Panc1 (cell line): ENCODE data around the gene RHEB. TPM values are rescaled to one million over a fixed set of nuclear protein-coding genes. Genes with fewer than 3 reads are reported as not detected.

Source experiments
- ATAC-seq: fragments of 200-7000 bp; cut with Tn5 transposase; 2 replicates; pipeline ENCODE4 v1.9.1; 2020; ENCODE audit warnings: mild to moderate bottlenecking, moderate library complexity
- BruUV-seq: library from RNA; stranded (reverse); fragments of 400-500 nt; replicated peaks from 2 replicates; lab custom pipeline; 2021; lab: Mats Ljungman, UMichigan
- CTCF ChIA-PET: fragments of 300-600 bp; sonication (Branson Sonifier 250); formaldehyde crosslinking; loops from one replicate; lab custom pipeline; 2022; ENCODE audit warnings: antibody characterized with exemption; lab: Charles Lee
- POLR2A ChIA-PET: fragments of 300-600 bp; sonication (Branson Sonifier 250); formaldehyde crosslinking; loops from one replicate; lab custom pipeline; 2022; ENCODE audit warnings: antibody characterized with exemption; lab: Charles Lee
- DNase-seq: peaks from one replicate; pipeline ENCODE4 v3.0.0-alpha.2; 2010; ENCODE audit warnings: low read depth, low spot score
- H3K27ac ChIP-seq: 2 replicates; pipeline ENCODE4 v1.5.1; 2011; ENCODE audit warnings: mild to moderate bottlenecking, low read length, inconsistent platforms
- H3K27me3 ChIP-seq: fragments of 200-500 bp; sonication (Bioruptor generic); 2 replicates; pipeline ENCODE4 v1.6.0; 2014; ENCODE audit warnings: low read length, inconsistent platforms; ENCODE audit not compliant: control insufficient read depth, insufficient read depth
- H3K36me3 ChIP-seq: fragments of 200-500 bp; sonication (Bioruptor generic); 2 replicates; pipeline ENCODE4 v1.5.1; 2014; ENCODE audit warnings: inconsistent platforms, mild to moderate bottlenecking, low read length, moderate library complexity; ENCODE audit not compliant: control insufficient read depth, insufficient read depth
- H3K4me1 ChIP-seq: 2 replicates; pipeline ENCODE4 v1.5.1; 2011; ENCODE audit warnings: inconsistent platforms, mild to moderate bottlenecking, low read length, moderate library complexity; ENCODE audit not compliant: control insufficient read depth, insufficient read depth
- H3K4me3 ChIP-seq, 2 experiments: 2 replicates each; pipeline ENCODE4 v1.5.1; 2011 to 2012; ENCODE audit warnings: low read depth in 2 of 2, low read length in 2 of 2, mild to moderate bottlenecking in 2 of 2, inconsistent platforms in 1 of 2, moderate library complexity in 1 of 2
- H3K9me3 ChIP-seq: fragments of 200-500 bp; sonication (Bioruptor generic); 2 replicates; pipeline ENCODE4 v1.5.1; 2014; ENCODE audit warnings: low read depth, mild to moderate bottlenecking, inconsistent platforms, low read length, moderate library complexity; ENCODE audit not compliant: control insufficient read depth, insufficient read depth
- POLR2AphosphoS5 ChIP-seq: IDR thresholded peaks from 2 replicates; pipeline ENCODE4 v1.6.1; 2012; ENCODE audit warnings: mild to moderate bottlenecking, low read depth, low read length, moderate library complexity
- REST ChIP-seq, 2 experiments: IDR thresholded peaks; 2 replicates each; pipeline ENCODE4 v1.6.1; 2011 to 2012; ENCODE audit warnings: low read depth in 2 of 2, control low read depth in 1 of 2, low read length in 1 of 2, mild to moderate bottlenecking in 1 of 2, moderate library complexity in 1 of 2; ENCODE audit not compliant: insufficient read depth in 1 of 2
- SIN3A ChIP-seq: IDR thresholded peaks from 2 replicates; pipeline ENCODE4 v1.6.1; 2012; ENCODE audit warnings: low read depth, mild to moderate bottlenecking, low read length, moderate library complexity, borderline replicate concordance; ENCODE audit not compliant: insufficient read depth
- TCF7L2 ChIP-seq: IDR thresholded peaks from 2 replicates; pipeline ENCODE4 v1.6.1; 2011; ENCODE audit warnings: mild to moderate bottlenecking, low read depth, low read length, inconsistent platforms
- in situ Hi-C: cut with HindIII; loops from 2 replicates; pipeline ENCODE4 v1.10.0; 2016; ENCODE audit warnings: low sequenced_read_pairs, low pct_unique_long_range_greater_than_20kb
- intact Hi-C: fragments of 100-400 bp; cut with micrococcal nuclease; formaldehyde crosslinking; loops from one replicate; pipeline ENCODE4 v1.10.0; 2022; ENCODE audit not compliant: unreplicated experiment
- total RNA-seq: library from RNA; stranded (reverse); gene quantifications from one replicate; pipeline ENCODE4 v1.2.1, GENCODE V29; 2021; ENCODE audit not compliant: unreplicated experiment
- TF ChIP-seq, protein P1 (sequence below): fragments of 450-650 bp; IDR thresholded peaks from 2 replicates; pipeline ENCODE4 v1.5.1; 2017; ENCODE audit warnings: mild to moderate bottlenecking

Gene RHEB
- total RNA-seq, 1 experiment from 2014 or later: 259 TPM

DNA sequence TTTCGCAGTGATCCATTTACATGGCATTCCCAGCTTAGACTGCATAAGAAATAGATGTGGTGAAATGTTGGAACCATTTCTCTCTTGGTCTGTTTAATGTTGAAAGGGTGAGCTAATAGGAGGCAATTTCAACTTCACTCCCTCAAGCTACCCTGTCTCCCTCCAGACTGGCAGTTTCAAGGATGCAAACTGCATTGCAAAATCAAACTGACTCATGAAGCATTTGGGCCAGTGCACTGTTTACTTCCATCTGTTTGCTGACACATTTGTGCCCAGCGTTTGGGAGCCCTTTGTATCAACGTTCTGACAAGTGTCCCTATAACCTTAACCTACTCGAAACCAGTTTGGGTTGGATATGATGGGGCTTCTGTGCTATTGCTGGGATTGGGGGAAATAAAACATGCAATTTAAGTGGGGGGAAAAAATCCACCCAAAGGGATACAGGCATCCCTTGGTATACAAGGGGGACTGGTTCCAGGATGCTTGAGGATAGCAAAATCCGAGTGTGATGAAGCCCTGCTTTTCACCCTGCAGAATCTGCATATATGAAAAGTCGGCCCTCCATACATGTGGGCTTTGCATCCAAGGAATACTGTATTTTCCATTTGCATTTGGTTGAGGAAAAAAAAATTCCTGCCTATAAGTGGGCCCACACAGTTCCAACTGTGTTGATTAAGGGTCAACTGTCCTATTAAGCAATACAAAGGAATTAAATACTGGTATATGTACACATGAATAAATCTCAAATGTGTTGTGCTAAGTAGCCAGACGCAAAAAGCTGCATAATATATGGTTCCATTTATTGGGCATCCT, 15.6 kb downstream of the RHEB start:
- H3K4me3 ChIP-seq: no peak overlapping the region
- DNase-seq (no peak), ATAC-seq (no peak)
- CTCF ChIA-PET: no interaction called here
- H3K4me1 ChIP-seq: peaks cover 66% of the 10 kb centered on the region
- no peaks in the 10 kb centered on the region for H3K27me3 ChIP-seq
- POLR2A ChIA-PET: interaction anchor here (0.5 to 0.6 kb wide), 2 partner anchors 9 to 16 kb away, joined by 3 to 4 read pairs; no protein-coding TSS in a partner anchor
- H3K36me3 ChIP-seq: no peaks in the 10 kb centered on the region
- in situ Hi-C loops (no loop called here), intact Hi-C loops (no loop called here)
- no TSS peak for BruUV-seq
- no peaks in the 10 kb centered on the region for H3K9me3 ChIP-seq
- TF ChIP-seq POLR2AphosphoS5: no peak
- TF ChIP-seq TCF7L2: no peak
- TF ChIP-seq, protein P1, sequence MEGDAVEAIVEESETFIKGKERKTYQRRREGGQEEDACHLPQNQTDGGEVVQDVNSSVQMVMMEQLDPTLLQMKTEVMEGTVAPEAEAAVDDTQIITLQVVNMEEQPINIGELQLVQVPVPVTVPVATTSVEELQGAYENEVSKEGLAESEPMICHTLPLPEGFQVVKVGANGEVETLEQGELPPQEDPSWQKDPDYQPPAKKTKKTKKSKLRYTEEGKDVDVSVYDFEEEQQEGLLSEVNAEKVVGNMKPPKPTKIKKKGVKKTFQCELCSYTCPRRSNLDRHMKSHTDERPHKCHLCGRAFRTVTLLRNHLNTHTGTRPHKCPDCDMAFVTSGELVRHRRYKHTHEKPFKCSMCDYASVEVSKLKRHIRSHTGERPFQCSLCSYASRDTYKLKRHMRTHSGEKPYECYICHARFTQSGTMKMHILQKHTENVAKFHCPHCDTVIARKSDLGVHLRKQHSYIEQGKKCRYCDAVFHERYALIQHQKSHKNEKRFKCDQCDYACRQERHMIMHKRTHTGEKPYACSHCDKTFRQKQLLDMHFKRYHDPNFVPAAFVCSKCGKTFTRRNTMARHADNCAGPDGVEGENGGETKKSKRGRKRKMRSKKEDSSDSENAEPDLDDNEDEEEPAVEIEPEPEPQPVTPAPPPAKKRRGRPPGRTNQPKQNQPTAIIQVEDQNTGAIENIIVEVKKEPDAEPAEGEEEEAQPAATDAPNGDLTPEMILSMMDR: no peak
- no peak for TF ChIP-seq SIN3A
- no peak for TF ChIP-seq REST (IDR thresholded peaks at IDR 0.05; ENCODE audit: insufficient read depth in 1 of 2, low read depth in 2 of 2, low read length in 1 of 2)
- peak overlapping the region; percentile 8; the same call in 1 of the 2 replicates for H3K27ac ChIP-seq

GRCh38 chr7:151501676-151502075, 18.0 kb downstream of the RHEB start:
- H3K4me1 ChIP-seq: peaks cover 64% of the 10 kb centered on the region
- H3K27me3 ChIP-seq: no peaks in the 10 kb centered on the region
- no TSS peak for BruUV-seq
- POLR2A ChIA-PET: no interaction called here
- ATAC-seq (no peak), DNase-seq (no peak)
- H3K36me3 ChIP-seq: no peaks in the 10 kb centered on the region
- H3K27ac ChIP-seq: no peak overlapping the region
- in situ Hi-C loops: no loop called here
- CTCF ChIA-PET: interaction anchor here (0.7 kb wide), 1 partner anchor 54 kb away, joined by 15 read pairs; no protein-coding TSS in a partner anchor
- TF ChIP-seq SIN3A (no peak), TCF7L2 (no peak), REST (IDR thresholded peaks at IDR 0.05; ENCODE audit: insufficient read depth in 1 of 2, low read depth in 2 of 2, low read length in 1 of 2) (no peak)
- intact Hi-C loops: no loop called here
- no peaks in the 10 kb centered on the region for H3K9me3 ChIP-seq
- H3K4me3 ChIP-seq: no peak overlapping the region
